Lower leg skin (tissue), 4 donors: ENCODE measurements around the gene AGBL1. TPM values are rescaled to one million over a fixed set of nuclear protein-coding genes. Genes with fewer than 3 reads are reported as not detected.

Experiments
- DNase-seq, 2 donors: peaks; one replicate each; pipeline ENCODE4 v3.0.0-alpha.2; 2019; ENCODE audit warnings: low spot score in 2 of 2
- H3K4me3 ChIP-seq: fragments of 200-600 bp; sonication (generic); 2 replicates; pipeline ENCODE4 v1.5.1; 2017; ENCODE audit warnings: mild to moderate bottlenecking, low read depth; ENCODE audit not compliant: poor library complexity, severe bottlenecking
- CTCF ChIP-seq, 3 donors: fragments of 450-650 bp; IDR thresholded peaks; one replicate each; pipeline ENCODE4 v1.5.1; 2016; ENCODE audit warnings: antibody characterized with exemption in 3 of 3, mild to moderate bottlenecking in 3 of 3, moderate library complexity in 2 of 3
- POLR2A ChIP-seq, 2 donors: fragments of 450-650 bp; IDR thresholded peaks; one replicate each; pipeline ENCODE4 v1.6.1; 2016 to 2017; ENCODE audit warnings: antibody characterized with exemption in 2 of 2, mild to moderate bottlenecking in 1 of 2, moderate library complexity in 1 of 2
- WGBS, 2 donors: methylation state at CpG; one replicate each; pipeline ENCODE4 v1.1.5; 2018; 5-methylcytosine and 5-hydroxymethylcytosine counted together
- intact Hi-C: fragments of 100-400 bp; cut with DNase I; formaldehyde crosslinking; loops from one replicate; pipeline ENCODE4 v1.15.0; 2023; ENCODE audit warnings: low total_unique reads
- total RNA-seq, 4 donors: library from RNA; depleted of rRNA; stranded (reverse); fragments of >200 nt; gene quantifications; one replicate each; pipeline ENCODE4 v1.1.0, GENCODE V29; 2016

AGBL1 gene
- total RNA-seq, 4 donors from 2014 or later, result 0.13 to 0.91 TPM; not detected in 2

- no peak overlapping the region for H3K4me3 ChIP-seq
- intact Hi-C loops, result no loop called here
- no peak for TF ChIP-seq POLR2A (IDR thresholded peaks at IDR 0.05)
- 94 to 95% methylated on average over 1 of the region's 1 CpG for WGBS, 2 donors
- DNase-seq, result no peak
Observed at GRCh38 chr15:86591158-86591557, 511.5 kb downstream of the AGBL1 start.

GRCh38 chr15:86591994-86592735 is 512.5 kb downstream of the AGBL1 start:
- DNase-seq, result no peak
- H3K4me3 ChIP-seq, result no peak overlapping the region
- no peak for TF ChIP-seq POLR2A (IDR thresholded peaks at IDR 0.05)
- no peak for TF ChIP-seq CTCF (IDR thresholded peaks at IDR 0.05)
- WGBS, 2 donors, result 38 to 39% methylated on average over 9 of the region's 9 CpGs
- intact Hi-C loops, result no loop called here

- 60 to 75% methylated on average over 1 of the region's 1 CpG for WGBS, 2 donors
- intact Hi-C loops, result no loop called here
- no peak overlapping the region for H3K4me3 ChIP-seq
- DNase-seq, result no peak
- TF ChIP-seq CTCF (IDR thresholded peaks at IDR 0.05) (no peak), POLR2A (IDR thresholded peaks at IDR 0.05) (no peak)
Observed at GRCh38 chr15:86595741-86596140, 516.1 kb downstream of the AGBL1 start.

GRCh38 chr15:86603466-86603865 is 523.8 kb downstream of the AGBL1 start:
- intact Hi-C loops, result no loop called here
- H3K4me3 ChIP-seq, result no peak overlapping the region
- no peak for DNase-seq
- 61% methylated on average over 2 of the region's 2 CpGs for WGBS, 2 donors
- no peak for TF ChIP-seq CTCF (IDR thresholded peaks at IDR 0.05)
- no peak for TF ChIP-seq POLR2A (IDR thresholded peaks at IDR 0.05)

GRCh38 chr15:86608461-86609205 is 529.0 kb downstream of the AGBL1 start:
- TF ChIP-seq POLR2A (IDR thresholded peaks at IDR 0.05) (no peak), CTCF (IDR thresholded peaks at IDR 0.05) (no peak)
- H3K4me3 ChIP-seq, result no peak overlapping the region
- intact Hi-C loops, result no loop called here
- 50 to 65% methylated on average over 7 of the region's 7 CpGs for WGBS, 2 donors
- DNase-seq, result no peak

GRCh38 chr15:86609275-86609674 is 529.6 kb downstream of the AGBL1 start:
- intact Hi-C loops, result no loop called here
- no peak for DNase-seq
- WGBS, 2 donors, result 89 to 91% methylated on average over 3 of the region's 3 CpGs
- no peak for TF ChIP-seq CTCF (IDR thresholded peaks at IDR 0.05)
- no peak for TF ChIP-seq POLR2A (IDR thresholded peaks at IDR 0.05)
- no peak overlapping the region for H3K4me3 ChIP-seq
